MM.1S (cell line): Measurements from ENCODE around the gene GCA.

Source experiments
- DNase-seq: peaks from one replicate; pipeline ENCODE4 v3.0.0-alpha.2; 2015
- H2AFZ ChIP-seq: fragments of 300-600 bp; sonication (generic); 2 replicates; pipeline ENCODE4 v1.6.0; 2016; ENCODE audit warnings: antibody characterized with exemption, low read length
- H3F3A ChIP-seq: fragments of 300-600 bp; sonication (generic); 2 replicates; pipeline ENCODE4 v1.6.1; 2016; ENCODE audit warnings: mild to moderate bottlenecking, antibody characterized with exemption, low read length, moderate library complexity, mixed read lengths; ENCODE audit not compliant: insufficient read depth
- H3K27ac ChIP-seq: fragments of 300-600 bp; sonication (generic); 2 replicates; pipeline ENCODE4 v1.5.1; 2016; ENCODE audit warnings: mild to moderate bottlenecking, low read length
- H3K27me3 ChIP-seq: fragments of 300-600 bp; sonication (generic); replicated peaks from 2 replicates; pipeline ENCODE4 v1.6.0; 2016; ENCODE audit warnings: low read length; ENCODE audit not compliant: insufficient read depth
- H3K36me3 ChIP-seq: fragments of 300-600 bp; sonication (generic); replicated peaks from 2 replicates; pipeline ENCODE4 v1.6.1; 2016; ENCODE audit warnings: mild to moderate bottlenecking, low read length, mixed read lengths; ENCODE audit not compliant: insufficient read depth
- H3K4me1 ChIP-seq: fragments of 300-600 bp; sonication (generic); 2 replicates; pipeline ENCODE4 v1.6.1; 2016; ENCODE audit warnings: low read length, mixed read lengths
- H3K4me2 ChIP-seq: fragments of 300-600 bp; sonication (generic); 2 replicates; pipeline ENCODE4 v1.6.0; 2016; ENCODE audit warnings: low read depth, low read length
- H3K4me3 ChIP-seq: fragments of 300-600 bp; sonication (generic); 2 replicates; pipeline ENCODE4 v1.5.1; 2016; ENCODE audit warnings: low read length, mixed read lengths
- H3K79me2 ChIP-seq: fragments of 300-600 bp; sonication (generic); 2 replicates; pipeline ENCODE4 v1.6.1; 2016; ENCODE audit warnings: mixed run types, low read length, mixed read lengths
- H3K9ac ChIP-seq: fragments of 300-600 bp; sonication (generic); 2 replicates; pipeline ENCODE4 v1.6.1; 2016; ENCODE audit warnings: low read length, mixed read lengths
- H3K9me2 ChIP-seq: fragments of 300-600 bp; sonication (generic); replicated peaks from 2 replicates; pipeline ENCODE4 v1.6.1; 2016; ENCODE audit warnings: mild to moderate bottlenecking, low read length, mixed read lengths; ENCODE audit not compliant: insufficient read depth
- H3K9me3 ChIP-seq: fragments of 300-600 bp; sonication (generic); replicated peaks from 2 replicates; pipeline ENCODE4 v1.6.1; 2016; ENCODE audit warnings: mild to moderate bottlenecking, low read length, mixed read lengths; ENCODE audit not compliant: insufficient read depth
- H4K20me1 ChIP-seq: fragments of 300-600 bp; sonication (generic); 2 replicates; pipeline ENCODE4 v1.6.1; 2016; ENCODE audit warnings: mild to moderate bottlenecking, low read length, moderate library complexity, mixed read lengths; ENCODE audit not compliant: insufficient read depth
- EZH2 ChIP-seq: fragments of 300-600 bp; sonication (generic); optimal IDR thresholded peaks from 2 replicates; pipeline ENCODE3; 2017; ENCODE audit warnings: low read depth, mild to moderate bottlenecking, antibody characterized with exemption, low read length, mixed read lengths
- EZH2phosphoT487 ChIP-seq: fragments of 300-600 bp; sonication (generic); IDR thresholded peaks from 2 replicates; pipeline ENCODE4 v1.6.1; 2018; ENCODE audit warnings: antibody characterized with exemption, low read length
- TF ChIP-seq, protein P1 (sequence below): fragments of 300-600 bp; sonication (generic); IDR thresholded peaks from 2 replicates; pipeline ENCODE4 v1.5.1; 2016; ENCODE audit warnings: antibody characterized with exemption, low read length, mixed read lengths

The GCA gene

DNA sequence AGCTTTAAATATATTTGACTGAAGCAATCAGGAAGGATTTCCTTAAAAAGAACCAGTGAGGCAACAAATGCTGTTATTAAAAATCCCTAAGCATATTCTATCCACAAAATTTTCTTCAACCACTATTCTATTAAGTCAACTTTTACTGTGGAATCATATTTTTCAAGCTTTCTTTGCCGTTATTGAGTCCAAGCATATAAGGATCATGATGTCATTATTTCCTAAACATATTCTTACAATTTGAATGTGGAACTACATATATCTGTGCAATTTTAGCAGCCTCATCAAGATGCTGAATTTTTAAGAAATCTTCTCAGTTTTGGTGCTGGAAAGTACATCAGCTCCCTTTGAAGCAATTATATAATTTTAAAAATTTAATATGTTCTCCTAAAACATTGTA lies 31.1 kb upstream of the GCA start:
- Histone ChIP-seq H3K27ac (no peak overlapping the region), H3K79me2 (peaks cover 76% of the 10 kb centered on the region), H3K4me2 (no peak overlapping the region), H3K4me1 (peaks cover 27% of the 10 kb centered on the region; the same call in 1 of the 2 replicates), H3K4me3 (no peak overlapping the region), H2AFZ (no peak overlapping the region), H3F3A (peaks cover 5% of the 10 kb centered on the region), H3K27me3 (no peaks in the 10 kb centered on the region), H4K20me1 (no peaks in the 10 kb centered on the region), H3K36me3 (no peaks in the 10 kb centered on the region), H3K9me2 (no peaks in the 10 kb centered on the region), H3K9ac (no peak overlapping the region), H3K9me3 (no peaks in the 10 kb centered on the region)
- TF ChIP-seq EZH2 (no peak), EZH2phosphoT487 (no peak)
- TF ChIP-seq, protein P1, sequence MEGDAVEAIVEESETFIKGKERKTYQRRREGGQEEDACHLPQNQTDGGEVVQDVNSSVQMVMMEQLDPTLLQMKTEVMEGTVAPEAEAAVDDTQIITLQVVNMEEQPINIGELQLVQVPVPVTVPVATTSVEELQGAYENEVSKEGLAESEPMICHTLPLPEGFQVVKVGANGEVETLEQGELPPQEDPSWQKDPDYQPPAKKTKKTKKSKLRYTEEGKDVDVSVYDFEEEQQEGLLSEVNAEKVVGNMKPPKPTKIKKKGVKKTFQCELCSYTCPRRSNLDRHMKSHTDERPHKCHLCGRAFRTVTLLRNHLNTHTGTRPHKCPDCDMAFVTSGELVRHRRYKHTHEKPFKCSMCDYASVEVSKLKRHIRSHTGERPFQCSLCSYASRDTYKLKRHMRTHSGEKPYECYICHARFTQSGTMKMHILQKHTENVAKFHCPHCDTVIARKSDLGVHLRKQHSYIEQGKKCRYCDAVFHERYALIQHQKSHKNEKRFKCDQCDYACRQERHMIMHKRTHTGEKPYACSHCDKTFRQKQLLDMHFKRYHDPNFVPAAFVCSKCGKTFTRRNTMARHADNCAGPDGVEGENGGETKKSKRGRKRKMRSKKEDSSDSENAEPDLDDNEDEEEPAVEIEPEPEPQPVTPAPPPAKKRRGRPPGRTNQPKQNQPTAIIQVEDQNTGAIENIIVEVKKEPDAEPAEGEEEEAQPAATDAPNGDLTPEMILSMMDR, result no peak
- DNase-seq, result no peak

DNA sequence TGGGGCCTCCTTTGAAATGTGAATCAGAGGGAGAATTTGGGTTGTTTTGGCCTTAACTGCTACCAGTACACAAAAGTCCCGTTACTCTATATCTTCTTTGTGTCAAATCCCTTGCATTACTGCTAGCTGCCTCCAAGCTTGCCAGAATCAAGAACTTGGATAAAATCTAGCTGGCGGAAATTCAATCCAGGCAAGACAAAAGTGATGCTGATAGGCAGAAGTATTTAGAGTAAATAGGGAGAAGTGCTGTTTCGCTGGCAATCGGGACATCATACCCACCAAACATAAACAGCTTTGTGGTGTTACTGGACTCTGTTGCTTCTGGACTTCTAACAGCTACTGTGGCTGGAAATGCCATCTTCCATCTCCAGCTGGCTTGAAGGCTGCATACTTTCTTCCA lies 28.0 kb upstream of the GCA start:
- H3K36me3 ChIP-seq, result no peaks in the 10 kb centered on the region
- H3F3A ChIP-seq, result peaks cover 26% of the 10 kb centered on the region
- peaks cover 82% of the 10 kb centered on the region for H3K79me2 ChIP-seq
- TF ChIP-seq EZH2phosphoT487, result no peak
- TF ChIP-seq, protein P1, result no peak
- no peak for TF ChIP-seq EZH2
- H3K4me1 ChIP-seq, result peaks cover 37% of the 10 kb centered on the region
- H3K9ac ChIP-seq, result no peak overlapping the region
- peak overlapping the region; percentile 96 for H3K4me3 ChIP-seq
- no peaks in the 10 kb centered on the region for H4K20me1 ChIP-seq
- H3K27me3 ChIP-seq, result no peaks in the 10 kb centered on the region
- H2AFZ ChIP-seq, result no peak overlapping the region
- H3K4me2 ChIP-seq, result peak overlapping the region; percentile 75
- H3K9me2 ChIP-seq, result no peaks in the 10 kb centered on the region
- H3K27ac ChIP-seq, result no peak overlapping the region
- no peaks in the 10 kb centered on the region for H3K9me3 ChIP-seq
- DNase-seq, result no peak

DNA sequence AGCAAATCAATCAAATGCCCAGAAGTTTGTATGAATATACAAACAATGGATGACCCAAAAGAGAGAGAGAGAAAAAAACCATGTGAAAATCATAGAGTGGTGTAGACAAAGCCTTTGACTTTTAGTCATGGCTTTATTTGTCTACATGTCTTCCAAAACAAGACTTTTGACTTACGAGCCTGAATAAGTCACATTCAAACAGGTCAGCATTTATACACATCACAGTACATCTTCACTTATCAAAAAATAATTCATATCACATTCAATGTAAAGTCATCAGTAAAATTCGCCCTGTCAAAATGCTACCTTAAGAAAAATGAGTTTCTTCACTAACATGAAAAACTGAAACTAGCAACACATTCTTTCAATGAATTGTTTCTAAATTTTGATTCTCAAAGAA lies 27.3 kb upstream of the GCA start:
- peak overlapping the region; percentile 82; the same call in 1 of the 2 replicates for H3K9ac ChIP-seq
- H3K4me1 ChIP-seq, result peaks cover 43% of the 10 kb centered on the region
- H3F3A ChIP-seq, result peaks cover 26% of the 10 kb centered on the region
- H3K4me2 ChIP-seq, result peak overlapping the region; percentile 75
- no peaks in the 10 kb centered on the region for H3K9me3 ChIP-seq
- H4K20me1 ChIP-seq, result no peaks in the 10 kb centered on the region
- no peak overlapping the region for H3K27ac ChIP-seq
- H3K36me3 ChIP-seq, result no peaks in the 10 kb centered on the region
- H3K9me2 ChIP-seq, result no peaks in the 10 kb centered on the region
- H3K27me3 ChIP-seq, result no peaks in the 10 kb centered on the region
- no peak for TF ChIP-seq EZH2phosphoT487
- TF ChIP-seq EZH2, result no peak
- TF ChIP-seq, protein P1, result no peak
- peaks cover 82% of the 10 kb centered on the region for H3K79me2 ChIP-seq
- H2AFZ ChIP-seq, result no peak overlapping the region
- H3K4me3 ChIP-seq, result peak overlapping the region; percentile 96
- DNase-seq, result no peak
